Measurements from ENCODE around the gene SSTR5.

SSTR5 gene

DNA sequence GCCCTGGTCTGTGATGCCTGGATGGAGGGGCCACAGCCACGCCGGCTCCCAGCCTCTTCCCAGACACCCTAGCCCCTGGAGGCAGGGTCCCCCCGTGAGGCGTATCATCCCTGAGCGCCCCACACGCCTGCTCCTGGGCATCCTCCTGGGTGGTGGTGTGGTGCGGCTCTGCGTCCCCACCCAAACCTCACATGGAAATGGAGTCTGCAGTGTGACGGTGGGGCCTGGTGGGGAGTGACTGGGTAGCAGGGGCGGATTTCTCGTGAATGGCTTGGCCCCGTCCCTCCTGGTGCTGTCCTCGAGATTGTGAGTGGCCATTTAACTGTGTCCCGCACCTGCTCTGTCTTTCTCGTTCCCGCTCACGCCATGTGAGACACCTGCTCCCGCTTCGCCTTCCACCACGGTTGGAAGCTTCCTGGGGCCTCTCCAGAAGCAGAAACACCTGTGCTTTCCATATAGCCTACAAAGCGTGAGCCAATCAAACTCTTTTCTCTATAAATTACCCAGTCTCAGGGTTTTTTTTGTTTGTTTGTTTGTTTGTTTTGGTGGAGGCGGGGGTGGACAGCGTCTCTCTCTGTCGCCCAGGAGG is 5.9 kb upstream of the SSTR5 start:
- Histone ChIP-seq H3K27me3 (ENCODE audit: control insufficient read depth, insufficient read depth, low read length) (peaks cover 3% of the 10 kb centered on the region; the same call in 1 of the 2 replicates), H3K9ac (ENCODE audit: low read depth, low read length) (no peak overlapping the region), H3K4me1 (ENCODE audit: control insufficient read depth, insufficient read depth, low read length) (peaks cover 13% of the 10 kb centered on the region; the same call in 1 of the 2 replicates), H3K27ac (ENCODE audit: low read depth, low read length) (no peak overlapping the region), H3K36me3 (ENCODE audit: control insufficient read depth, insufficient read depth, low read length) (no peaks in the 10 kb centered on the region), H3K4me3 (ENCODE audit: low read depth, low read length) (no peak overlapping the region), H3K9me3 (ENCODE audit: control insufficient read depth, insufficient read depth, low read length) (no peaks in the 10 kb centered on the region)

- H3K27ac ChIP-seq (ENCODE audit: low read depth, low read length): no peak overlapping the region
- H3K27me3 ChIP-seq (ENCODE audit: control insufficient read depth, insufficient read depth, low read length): peaks cover 11% of the 10 kb centered on the region; the same call in 1 of the 2 replicates
- H3K4me3 ChIP-seq (ENCODE audit: low read depth, low read length): no peak overlapping the region
- H3K4me1 ChIP-seq (ENCODE audit: control insufficient read depth, insufficient read depth, low read length): peaks cover 16% of the 10 kb centered on the region; the same call in 1 of the 2 replicates
- H3K9me3 ChIP-seq (ENCODE audit: control insufficient read depth, insufficient read depth, low read length): no peaks in the 10 kb centered on the region
- no peaks in the 10 kb centered on the region for H3K36me3 ChIP-seq (ENCODE audit: control insufficient read depth, insufficient read depth, low read length)
- no peak overlapping the region for H3K9ac ChIP-seq (ENCODE audit: low read depth, low read length)
These were observed 4.9 kb upstream of the SSTR5 start for GRCh38 chr16:1067629-1068028.

DNA sequence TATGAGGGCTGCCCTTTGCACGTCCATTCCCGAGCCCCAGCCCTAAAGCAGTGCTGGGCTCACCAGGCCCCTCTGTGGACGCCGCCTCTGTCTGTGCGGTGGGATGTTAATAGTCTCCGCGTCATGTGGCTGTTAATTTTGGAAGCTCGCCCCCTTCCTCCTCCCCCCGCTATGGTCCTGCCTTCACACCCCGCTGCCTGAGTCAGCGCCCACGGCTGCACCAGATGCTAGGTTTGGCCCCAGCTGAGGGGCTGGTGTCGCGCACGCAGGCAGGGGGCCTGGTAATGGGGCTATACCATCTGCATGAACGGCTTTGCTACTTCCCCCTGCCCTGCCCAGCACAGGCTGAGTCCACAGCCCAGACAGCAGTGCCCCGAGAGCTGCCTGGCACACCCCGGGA is 4.1 kb upstream of the SSTR5 start:
- no peak overlapping the region for H3K27ac ChIP-seq (ENCODE audit: low read depth, low read length)
- peaks cover 11% of the 10 kb centered on the region; the same call in 1 of the 2 replicates for H3K27me3 ChIP-seq (ENCODE audit: control insufficient read depth, insufficient read depth, low read length)
- no peaks in the 10 kb centered on the region for H3K9me3 ChIP-seq (ENCODE audit: control insufficient read depth, insufficient read depth, low read length)
- H3K9ac ChIP-seq (ENCODE audit: low read depth, low read length): no peak overlapping the region
- peaks cover 16% of the 10 kb centered on the region; the same call in 1 of the 2 replicates for H3K4me1 ChIP-seq (ENCODE audit: control insufficient read depth, insufficient read depth, low read length)
- no peak overlapping the region for H3K4me3 ChIP-seq (ENCODE audit: low read depth, low read length)
- no peaks in the 10 kb centered on the region for H3K36me3 ChIP-seq (ENCODE audit: control insufficient read depth, insufficient read depth, low read length)

- no peaks in the 10 kb centered on the region for H3K36me3 ChIP-seq (ENCODE audit: control insufficient read depth, insufficient read depth, low read length)
- H3K27ac ChIP-seq (ENCODE audit: low read depth, low read length): no peak overlapping the region
- H3K9ac ChIP-seq (ENCODE audit: low read depth, low read length): no peak overlapping the region
- peaks cover 16% of the 10 kb centered on the region; the same call in 1 of the 2 replicates for H3K4me1 ChIP-seq (ENCODE audit: control insufficient read depth, insufficient read depth, low read length)
- no peaks in the 10 kb centered on the region for H3K9me3 ChIP-seq (ENCODE audit: control insufficient read depth, insufficient read depth, low read length)
- peaks cover 14% of the 10 kb centered on the region; the same call in 1 of the 2 replicates for H3K27me3 ChIP-seq (ENCODE audit: control insufficient read depth, insufficient read depth, low read length)
- no peak overlapping the region for H3K4me3 ChIP-seq (ENCODE audit: low read depth, low read length)
These were observed 3.4 kb upstream of the SSTR5 start for GRCh38 chr16:1069154-1069553.

DNA sequence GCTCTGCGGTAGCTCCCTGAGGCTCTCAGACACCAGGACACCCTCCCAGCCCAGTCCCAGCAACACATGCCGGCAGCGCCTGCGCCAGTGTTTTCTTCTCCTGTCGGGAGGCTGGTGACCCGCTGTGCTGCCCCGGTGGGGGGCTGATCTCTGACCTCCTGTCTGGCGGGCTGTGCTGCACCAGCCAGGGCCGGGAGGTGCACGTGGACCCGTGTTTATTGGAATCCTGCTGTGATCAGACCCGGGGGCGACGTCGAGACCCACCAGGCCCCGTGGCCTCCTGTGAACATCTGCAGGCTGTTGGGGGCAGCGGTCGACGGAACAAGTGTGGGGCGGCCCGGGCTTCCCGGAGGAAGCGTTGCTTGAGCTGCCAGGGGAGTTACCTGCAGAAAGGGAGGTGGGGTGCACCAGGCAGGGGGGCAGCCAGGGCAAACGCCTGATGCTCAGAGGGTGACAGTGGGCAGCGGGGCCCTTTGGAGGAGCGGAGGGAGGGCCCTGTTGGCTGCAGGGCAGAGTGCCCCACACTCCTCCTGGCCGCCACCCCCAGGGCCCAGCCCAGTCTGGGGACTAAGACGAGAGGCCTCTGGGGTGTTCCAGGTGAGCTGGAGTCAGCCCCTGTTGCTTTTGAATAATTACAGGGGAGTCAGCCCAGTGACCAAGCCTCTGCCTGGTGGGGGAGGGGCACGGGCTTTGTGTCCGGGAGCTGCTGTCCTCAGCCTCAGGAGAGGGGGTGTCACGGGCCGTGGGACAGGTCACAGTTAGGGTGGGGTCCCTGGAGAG is 2.3 kb upstream of the SSTR5 start:
- no peaks in the 10 kb centered on the region for H3K9me3 ChIP-seq (ENCODE audit: control insufficient read depth, insufficient read depth, low read length)
- H3K4me1 ChIP-seq (ENCODE audit: control insufficient read depth, insufficient read depth, low read length): peaks cover 16% of the 10 kb centered on the region; the same call in 1 of the 2 replicates
- no peaks in the 10 kb centered on the region for H3K36me3 ChIP-seq (ENCODE audit: control insufficient read depth, insufficient read depth, low read length)
- no peak overlapping the region for H3K27ac ChIP-seq (ENCODE audit: low read depth, low read length)
- H3K9ac ChIP-seq (ENCODE audit: low read depth, low read length): no peak overlapping the region
- no peak overlapping the region for H3K4me3 ChIP-seq (ENCODE audit: low read depth, low read length)
- peaks cover 14% of the 10 kb centered on the region; the same call in 1 of the 2 replicates for H3K27me3 ChIP-seq (ENCODE audit: control insufficient read depth, insufficient read depth, low read length)

DNA sequence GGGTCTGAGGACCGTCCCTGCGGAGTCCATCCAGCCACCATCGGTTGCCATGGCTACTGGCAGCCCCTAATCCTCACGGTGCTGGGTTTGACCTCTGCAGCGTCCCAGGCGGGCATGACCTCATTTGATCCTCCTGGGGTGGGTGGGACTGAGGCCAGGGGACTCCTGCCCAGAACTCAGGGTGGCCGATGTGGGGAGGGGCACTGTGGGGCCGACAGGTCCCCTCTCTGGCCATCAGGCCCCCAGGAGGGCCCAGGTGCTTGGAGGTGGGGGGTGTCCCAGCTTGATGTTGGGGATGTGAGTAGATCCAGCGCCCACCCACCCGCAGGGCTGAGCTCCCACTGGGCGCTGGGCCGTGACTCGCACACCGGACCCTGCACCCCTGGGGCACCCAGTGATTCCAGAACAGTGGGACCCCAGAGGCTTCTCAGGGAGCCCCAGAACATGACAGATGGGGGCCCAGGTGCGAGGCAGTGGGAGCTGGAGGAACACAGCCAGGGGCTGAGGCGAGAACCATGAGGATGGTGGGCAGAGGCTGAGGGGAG is 1.6 kb upstream of the SSTR5 start:
- H3K4me3 ChIP-seq (ENCODE audit: low read depth, low read length): no peak overlapping the region
- H3K9ac ChIP-seq (ENCODE audit: low read depth, low read length): no peak overlapping the region
- H3K9me3 ChIP-seq (ENCODE audit: control insufficient read depth, insufficient read depth, low read length): no peaks in the 10 kb centered on the region
- H3K27me3 ChIP-seq (ENCODE audit: control insufficient read depth, insufficient read depth, low read length): peaks cover 14% of the 10 kb centered on the region; the same call in 1 of the 2 replicates
- H3K36me3 ChIP-seq (ENCODE audit: control insufficient read depth, insufficient read depth, low read length): no peaks in the 10 kb centered on the region
- H3K27ac ChIP-seq (ENCODE audit: low read depth, low read length): no peak overlapping the region
- H3K4me1 ChIP-seq (ENCODE audit: control insufficient read depth, insufficient read depth, low read length): peaks cover 16% of the 10 kb centered on the region; the same call in 1 of the 2 replicates

- Histone ChIP-seq H3K4me3 (ENCODE audit: low read depth, low read length) (peak overlapping the region; percentile 53; the same call in 1 of the 2 replicates), H3K27me3 (ENCODE audit: control insufficient read depth, insufficient read depth, low read length) (peaks cover 14% of the 10 kb centered on the region; the same call in 1 of the 2 replicates), H3K4me1 (ENCODE audit: control insufficient read depth, insufficient read depth, low read length) (peaks cover 16% of the 10 kb centered on the region; the same call in 1 of the 2 replicates), H3K27ac (ENCODE audit: low read depth, low read length) (no peak overlapping the region), H3K9me3 (ENCODE audit: control insufficient read depth, insufficient read depth, low read length) (no peaks in the 10 kb centered on the region), H3K36me3 (ENCODE audit: control insufficient read depth, insufficient read depth, low read length) (no peaks in the 10 kb centered on the region), H3K9ac (ENCODE audit: low read depth, low read length) (no peak overlapping the region)
These were observed 854 bp upstream of the SSTR5 start for GRCh38 chr16:1071561-1072225.

DNA sequence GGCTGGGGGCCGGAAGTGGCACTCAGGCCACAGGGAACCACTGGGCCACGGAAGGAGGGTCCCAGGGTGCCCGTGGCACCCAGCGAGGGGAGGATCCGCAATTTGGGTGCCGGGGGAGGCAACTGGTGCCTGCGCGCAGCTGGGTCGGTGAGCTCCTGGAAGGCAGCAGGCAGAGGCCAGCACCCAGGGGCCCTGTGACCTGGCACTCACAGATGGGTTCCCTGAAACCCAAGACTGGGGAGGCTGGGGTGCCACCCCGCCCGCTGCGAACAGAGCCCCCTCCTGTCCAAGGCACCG is 663 bp downstream of the SSTR5 start:
- peaks cover 16% of the 10 kb centered on the region; the same call in 1 of the 2 replicates for H3K4me1 ChIP-seq (ENCODE audit: control insufficient read depth, insufficient read depth, low read length)
- H3K9ac ChIP-seq (ENCODE audit: low read depth, low read length): no peak overlapping the region
- H3K36me3 ChIP-seq (ENCODE audit: control insufficient read depth, insufficient read depth, low read length): no peaks in the 10 kb centered on the region
- no peak overlapping the region for H3K27ac ChIP-seq (ENCODE audit: low read depth, low read length)
- H3K27me3 ChIP-seq (ENCODE audit: control insufficient read depth, insufficient read depth, low read length): peaks cover 14% of the 10 kb centered on the region; the same call in 1 of the 2 replicates
- no peak overlapping the region for H3K4me3 ChIP-seq (ENCODE audit: low read depth, low read length)
- H3K9me3 ChIP-seq (ENCODE audit: control insufficient read depth, insufficient read depth, low read length): no peaks in the 10 kb centered on the region

- H3K9me3 ChIP-seq (ENCODE audit: control insufficient read depth, insufficient read depth, low read length): no peaks in the 10 kb centered on the region
- H3K4me1 ChIP-seq (ENCODE audit: control insufficient read depth, insufficient read depth, low read length): peaks cover 16% of the 10 kb centered on the region; the same call in 1 of the 2 replicates
- H3K36me3 ChIP-seq (ENCODE audit: control insufficient read depth, insufficient read depth, low read length): no peaks in the 10 kb centered on the region
- H3K9ac ChIP-seq (ENCODE audit: low read depth, low read length): no peak overlapping the region
- H3K27ac ChIP-seq (ENCODE audit: low read depth, low read length): no peak overlapping the region
- H3K27me3 ChIP-seq (ENCODE audit: control insufficient read depth, insufficient read depth, low read length): peaks cover 14% of the 10 kb centered on the region; the same call in 1 of the 2 replicates
- no peak overlapping the region for H3K4me3 ChIP-seq (ENCODE audit: low read depth, low read length)
These were observed 1.2 kb downstream of the SSTR5 start for GRCh38 chr16:1073566-1074378.

GRCh38 chr16:1074379-1074649 is 1.8 kb downstream of the SSTR5 start:
- no peaks in the 10 kb centered on the region for H3K9me3 ChIP-seq (ENCODE audit: control insufficient read depth, insufficient read depth, low read length)
- peaks cover 16% of the 10 kb centered on the region; the same call in 1 of the 2 replicates for H3K4me1 ChIP-seq (ENCODE audit: control insufficient read depth, insufficient read depth, low read length)
- peaks cover 14% of the 10 kb centered on the region; the same call in 1 of the 2 replicates for H3K27me3 ChIP-seq (ENCODE audit: control insufficient read depth, insufficient read depth, low read length)
- no peak overlapping the region for H3K9ac ChIP-seq (ENCODE audit: low read depth, low read length)
- H3K36me3 ChIP-seq (ENCODE audit: control insufficient read depth, insufficient read depth, low read length): no peaks in the 10 kb centered on the region
- H3K27ac ChIP-seq (ENCODE audit: low read depth, low read length): no peak overlapping the region
- H3K4me3 ChIP-seq (ENCODE audit: low read depth, low read length): no peak overlapping the region
